Type B pancreatic cell (in vitro differentiated cells): Measurements from ENCODE around the gene EPHA4. TPM values are rescaled to one million over a fixed set of nuclear protein-coding genes. Genes with fewer than 3 reads are reported as not detected.

Experiments
- DNase-seq: peaks from one replicate; pipeline ENCODE4 v3.0.0; 2021; ENCODE audit warnings: mixed read lengths; ENCODE audit not compliant: unreplicated experiment; ENCODE audit errors: extremely low spot score
- H3K27ac Mint-ChIP-seq: 2 replicates; pipeline ENCODE4 v1.8.0; 2021; ENCODE audit warnings: mild to moderate bottlenecking, mixed read lengths
- H3K27me3 Mint-ChIP-seq: 2 replicates; pipeline ENCODE4 v1.8.0; 2021; ENCODE audit warnings: mixed read lengths
- H3K36me3 Mint-ChIP-seq: 2 replicates; pipeline ENCODE4 v1.8.0; 2021; ENCODE audit warnings: mixed read lengths
- H3K4me1 Mint-ChIP-seq: one replicate; pipeline ENCODE4 v1.8.0; 2021; ENCODE audit warnings: mixed read lengths; ENCODE audit not compliant: unreplicated experiment
- H3K4me3 Mint-ChIP-seq: 2 replicates; pipeline ENCODE4 v1.8.0; 2021; ENCODE audit warnings: mild to moderate bottlenecking, mixed read lengths
- H3K9me3 Mint-ChIP-seq: 2 replicates; pipeline ENCODE4 v1.8.0; 2021; ENCODE audit warnings: mixed read lengths
- CTCF ChIP-seq: fragments of 200-600 bp; sonication (generic); conservative IDR thresholded peaks from 2 replicates; pipeline ENCODE4 v1.5.0; 2021; ENCODE audit warnings: antibody characterized with exemption, mild to moderate bottlenecking
- total RNA-seq: library from RNA; stranded (reverse); gene quantifications from 2 replicates; pipeline ENCODE4 v1.2.1, GENCODE V29; 2021; ENCODE audit warnings: low replicate concordance

The EPHA4 gene
- total RNA-seq, 1 donor from 2014 or later: 78.3 TPM

DNA sequence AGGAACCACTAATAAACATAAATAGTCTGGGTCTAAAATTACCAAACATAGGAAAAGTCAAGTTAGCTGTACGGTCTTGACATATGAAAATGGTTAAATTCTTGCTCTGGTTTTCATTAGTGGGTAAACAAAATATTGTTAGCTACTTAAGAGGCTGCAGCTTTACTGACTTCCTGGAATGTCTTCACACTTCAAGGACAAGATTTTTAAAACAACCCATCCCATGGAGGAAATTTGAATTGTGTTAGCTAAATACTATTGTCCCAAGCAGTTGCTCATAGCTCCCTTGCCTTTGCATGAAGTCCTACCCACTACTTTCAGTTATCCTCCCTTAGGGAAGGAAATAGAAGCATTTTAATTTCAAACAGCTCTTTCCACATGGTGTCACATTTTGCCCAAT is 128.5 kb downstream of the EPHA4 start:
- Mint-ChIP-seq H3K9me3 (no peaks in the 10 kb centered on the region), H3K27ac (no peak overlapping the region), H3K4me3 (no peak overlapping the region), H3K27me3 (no peaks in the 10 kb centered on the region), H3K4me1 (peaks cover 32% of the 10 kb centered on the region), H3K36me3 (peaks cover 40% of the 10 kb centered on the region)
- DNase-seq: no peak
- TF ChIP-seq CTCF: no peak

- TF ChIP-seq CTCF: no peak
- Mint-ChIP-seq H3K27ac (no peak overlapping the region), H3K4me1 (peaks cover 25% of the 10 kb centered on the region), H3K27me3 (no peaks in the 10 kb centered on the region), H3K9me3 (no peaks in the 10 kb centered on the region), H3K36me3 (peaks cover 48% of the 10 kb centered on the region), H3K4me3 (no peak overlapping the region)
- DNase-seq: no peak
Observed at GRCh38 chr2:221442128-221442527, 130.0 kb downstream of the EPHA4 start.

DNA sequence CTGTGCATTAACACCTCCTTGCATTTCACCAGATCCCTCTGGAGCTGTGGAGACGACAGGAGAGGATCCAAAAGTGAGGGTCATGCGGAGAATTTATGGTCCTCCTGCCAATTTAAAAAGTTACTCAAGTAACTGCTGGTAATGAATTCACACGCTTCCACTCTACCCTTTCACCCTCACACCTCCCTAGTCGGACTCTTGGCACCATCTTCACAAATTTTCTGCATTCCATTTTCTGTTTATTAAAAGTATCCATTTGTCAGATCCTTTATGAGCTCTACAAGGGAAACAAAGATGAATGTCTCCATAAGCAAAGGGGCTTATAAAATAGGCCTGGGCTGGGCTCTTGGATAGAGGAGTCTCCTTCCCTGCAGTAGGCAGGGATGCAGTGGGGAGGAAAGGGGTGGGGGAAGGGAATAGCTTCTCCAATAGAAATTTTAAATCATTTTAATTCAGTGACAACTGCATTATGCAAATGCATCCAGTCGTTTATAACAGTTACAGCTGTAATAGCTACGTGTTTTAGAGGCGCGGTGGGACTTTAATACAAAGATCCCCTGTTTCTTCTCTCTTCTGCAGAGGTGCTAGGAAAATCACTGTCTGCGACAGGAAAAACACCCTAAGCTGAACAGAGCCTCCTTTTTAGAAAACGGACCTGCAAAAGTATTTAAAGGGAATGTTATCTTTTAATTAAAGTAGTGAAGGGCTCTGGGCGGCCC is 132.2 kb downstream of the EPHA4 start:
- DNase-seq: no peak
- H3K36me3 Mint-ChIP-seq: peaks cover 65% of the 10 kb centered on the region
- H3K27me3 Mint-ChIP-seq: no peaks in the 10 kb centered on the region
- H3K9me3 Mint-ChIP-seq: no peaks in the 10 kb centered on the region
- H3K4me1 Mint-ChIP-seq: peaks cover 23% of the 10 kb centered on the region
- no peak for TF ChIP-seq CTCF
- H3K4me3 Mint-ChIP-seq: no peak overlapping the region
- H3K27ac Mint-ChIP-seq: no peak overlapping the region

- H3K27me3 Mint-ChIP-seq: no peaks in the 10 kb centered on the region
- peaks cover 16% of the 10 kb centered on the region for H3K4me1 Mint-ChIP-seq
- no peak for TF ChIP-seq CTCF
- no peak overlapping the region for H3K27ac Mint-ChIP-seq
- no peak overlapping the region for H3K4me3 Mint-ChIP-seq
- H3K9me3 Mint-ChIP-seq: no peaks in the 10 kb centered on the region
- no peak for DNase-seq
- peaks cover 70% of the 10 kb centered on the region for H3K36me3 Mint-ChIP-seq
Observed at GRCh38 chr2:221437056-221437455, 135.0 kb downstream of the EPHA4 start.

GRCh38 chr2:221435171-221435570 is 136.9 kb downstream of the EPHA4 start:
- Mint-ChIP-seq H3K27ac (no peak overlapping the region), H3K9me3 (no peaks in the 10 kb centered on the region), H3K27me3 (no peaks in the 10 kb centered on the region), H3K36me3 (peaks cover 61% of the 10 kb centered on the region), H3K4me1 (peaks cover 12% of the 10 kb centered on the region), H3K4me3 (no peak overlapping the region)
- DNase-seq: no peak
- TF ChIP-seq CTCF: no peak
